Measurements from ENCODE around the gene APBB2.
A peak's percentile ranks its signal among the peaks of the same experiment; 100 is the strongest.

APBB2 gene

GRCh38 chr4:41177016-41177415, 37.3 kb downstream of the APBB2 start:
- no peak overlapping the region for H3K4me3 ChIP-seq (replicated peaks; ENCODE audit: low read depth, low read length)
- DNase-seq (ENCODE audit: extremely low read depth, low read depth), result no peak

GRCh38 chr4:41176340-41176739, 38.0 kb downstream of the APBB2 start:
- no peak for TF ChIP-seq CTCF (IDR thresholded peaks at IDR 0.05; ENCODE audit: low read depth, low read length, missing control alignments)

More at GRCh38 chr4:41177016-41177415, 37.3 kb downstream of the APBB2 start:
- TF ChIP-seq CTCF (IDR thresholded peaks at IDR 0.05; ENCODE audit: low read depth, low read length, missing control alignments), result peak; percentile 14

GRCh38 chr4:41175794-41176193, 38.5 kb downstream of the APBB2 start:
- no peak overlapping the region for H3K4me3 ChIP-seq (replicated peaks; ENCODE audit: low read depth, low read length)
- TF ChIP-seq CTCF (IDR thresholded peaks at IDR 0.05; ENCODE audit: low read depth, low read length, missing control alignments), result no peak
- DNase-seq (ENCODE audit: extremely low read depth, low read depth), result no peak

More at GRCh38 chr4:41176340-41176739, 38.0 kb downstream of the APBB2 start:
- DNase-seq (ENCODE audit: extremely low read depth, low read depth), result no peak
- H3K4me3 ChIP-seq (replicated peaks; ENCODE audit: low read depth, low read length), result no peak overlapping the region

- no peak overlapping the region for H3K4me3 ChIP-seq (replicated peaks; ENCODE audit: low read depth, low read length)
- no peak for DNase-seq (ENCODE audit: extremely low read depth, low read depth)
- no peak for TF ChIP-seq CTCF (IDR thresholded peaks at IDR 0.05; ENCODE audit: low read depth, low read length, missing control alignments)
These were observed 39.9 kb downstream of the APBB2 start for GRCh38 chr4:41174444-41174843.

GRCh38 chr4:41172786-41173185, 41.6 kb downstream of the APBB2 start:
- no peak overlapping the region for H3K4me3 ChIP-seq (replicated peaks; ENCODE audit: low read depth, low read length)
- DNase-seq (ENCODE audit: extremely low read depth, low read depth), result no peak
- TF ChIP-seq CTCF (IDR thresholded peaks at IDR 0.05; ENCODE audit: low read depth, low read length, missing control alignments), result no peak

- H3K4me3 ChIP-seq (replicated peaks; ENCODE audit: low read depth, low read length), result no peak overlapping the region
- no peak for TF ChIP-seq CTCF (IDR thresholded peaks at IDR 0.05; ENCODE audit: low read depth, low read length, missing control alignments)
- DNase-seq (ENCODE audit: extremely low read depth, low read depth), result no peak
These were observed 45.0 kb downstream of the APBB2 start for GRCh38 chr4:41169256-41169800.

GRCh38 chr4:41167191-41167590, 47.2 kb downstream of the APBB2 start:
- no peak for DNase-seq (ENCODE audit: extremely low read depth, low read depth)
- TF ChIP-seq CTCF (IDR thresholded peaks at IDR 0.05; ENCODE audit: low read depth, low read length, missing control alignments), result no peak
- H3K4me3 ChIP-seq (replicated peaks; ENCODE audit: low read depth, low read length), result no peak overlapping the region
